Esophagus squamous epithelium (tissue), 4 donors: Measurements from ENCODE around the gene ASTN2.

Experiments
- CTCF ChIP-seq, 6 experiments: fragments of 450-650 bp in 4 of 6; fragments of 200-600 bp in 2 of 6; sonication (generic) in 2 of 6; IDR thresholded peaks; one replicate each; pipeline ENCODE4 v1.5.1; 2016 to 2019; ENCODE audit warnings: antibody characterized with exemption in 6 of 6, mild to moderate bottlenecking in 4 of 6, moderate library complexity in 4 of 6
- POLR2A ChIP-seq, 4 donors: fragments of 450-650 bp; IDR thresholded peaks; one replicate each; pipeline ENCODE4 v1.6.1; 2017; ENCODE audit warnings: antibody characterized with exemption in 4 of 4, mild to moderate bottlenecking in 4 of 4, moderate library complexity in 3 of 4

- TF ChIP-seq POLR2A (IDR thresholded peaks at IDR 0.05) (no peak), CTCF (IDR thresholded peaks at IDR 0.05) (no peak)
These were observed 834.0 kb downstream of the ASTN2 start for GRCh38 chr9:116580853-116581252.
